ENCODE results near the gene USP22. TPM values are rescaled to one million over a fixed set of nuclear protein-coding genes. Genes with fewer than 3 reads are reported as not detected.

Gene USP22
- total and polyA plus RNA-seq, 2 experiments from 2014 or later = 68.9 to 296 TPM

- no peak for TF ChIP-seq EZH2 (IDR thresholded peaks at IDR 0.05; ENCODE audit: low read depth, unreplicated experiment)
Observed at GRCh38 chr17:20970329-20970728, 72.5 kb downstream of the USP22 start (continued).

GRCh38 chr17:20968913-20969616 lies 73.7 kb downstream of the USP22 start:
- Histone ChIP-seq H4K20me1 (replicated peaks; ENCODE audit: insufficient read depth) (no peaks in the 10 kb centered on the region), H3K4me3 (no peak overlapping the region), H3K27me3 (ENCODE audit: insufficient read depth) (no peaks in the 10 kb centered on the region), H3K4me1 (ENCODE audit: insufficient read depth) (peaks cover 9% of the 10 kb centered on the region; the same call in 1 of the 2 replicates), H2AFZ (no peak overlapping the region), H3K79me2 (replicated peaks; ENCODE audit: insufficient read depth) (no peaks in the 10 kb centered on the region), H3K36me3 (ENCODE audit: insufficient read depth) (no peaks in the 10 kb centered on the region; the same call in 1 of the 2 replicates), H3F3A (replicated peaks; ENCODE audit: low read depth) (no peaks in the 10 kb centered on the region), H3K27ac (ENCODE audit: low read depth) (no peak overlapping the region), H3K9me2 (ENCODE audit: insufficient read depth) (peaks cover 4% of the 10 kb centered on the region; the same call in 1 of the 2 replicates), H3K4me2 (no peak overlapping the region)
- H3K27ac Mint-ChIP-seq = no peak overlapping the region; the same call in 1 of the 2 replicates
- DNase-seq (ENCODE audit: low spot score) (no peak), ATAC-seq (no peak)
- no peaks in the 10 kb centered on the region for H3K9me3 Mint-ChIP-seq
- H3K4me3 Mint-ChIP-seq = no peak overlapping the region; the same call in 2 of the 3 replicates
- H3K4me1 Mint-ChIP-seq = peaks cover 22% of the 10 kb centered on the region
- H3K36me3 Mint-ChIP-seq (ENCODE audit: low read depth) = no peaks in the 10 kb centered on the region
- peaks cover 4% of the 10 kb centered on the region for H3K27me3 Mint-ChIP-seq (ENCODE audit: insufficient read depth, low read depth, poor library complexity)
- no peak for TF ChIP-seq ZNF114 (CRISPR knock-in tag; IDR thresholded peaks at IDR 0.05)
- TF ChIP-seq EZH2 (IDR thresholded peaks at IDR 0.05; ENCODE audit: low read depth, unreplicated experiment) = no peak

- Histone ChIP-seq H2AFZ (no peak overlapping the region), H4K20me1 (replicated peaks; ENCODE audit: insufficient read depth) (no peaks in the 10 kb centered on the region), H3F3A (replicated peaks; ENCODE audit: low read depth) (no peaks in the 10 kb centered on the region), H3K9me2 (ENCODE audit: insufficient read depth) (peaks cover 4% of the 10 kb centered on the region; the same call in 1 of the 2 replicates), H3K79me2 (replicated peaks; ENCODE audit: insufficient read depth) (no peaks in the 10 kb centered on the region), H3K36me3 (ENCODE audit: insufficient read depth) (no peaks in the 10 kb centered on the region; the same call in 1 of the 2 replicates), H3K27ac (ENCODE audit: low read depth) (no peak overlapping the region), H3K4me1 (ENCODE audit: insufficient read depth) (peaks cover 16% of the 10 kb centered on the region), H3K4me2 (no peak overlapping the region), H3K27me3 (ENCODE audit: insufficient read depth) (no peaks in the 10 kb centered on the region), H3K4me3 (no peak overlapping the region)
- Mint-ChIP-seq H3K4me3 (no peak overlapping the region), H3K9me3 (no peaks in the 10 kb centered on the region), H3K27me3 (ENCODE audit: insufficient read depth, low read depth, poor library complexity) (peaks cover 8% of the 10 kb centered on the region), H3K27ac (no peak overlapping the region), H3K36me3 (ENCODE audit: low read depth) (no peaks in the 10 kb centered on the region), H3K4me1 (peaks cover 32% of the 10 kb centered on the region)
- no peak for ATAC-seq
- TF ChIP-seq POLR2AphosphoS5 (IDR thresholded peaks at IDR 0.05; ENCODE audit: low read depth) = no peak
- TF ChIP-seq ZNF114 (CRISPR knock-in tag; IDR thresholded peaks at IDR 0.05) = no peak
- no peak for TF ChIP-seq ETS1 (IDR thresholded peaks at IDR 0.05)
- no peak for TF ChIP-seq REST (IDR thresholded peaks at IDR 0.05; ENCODE audit: unreplicated experiment)
- TF ChIP-seq EZH2 (IDR thresholded peaks at IDR 0.05; ENCODE audit: low read depth, unreplicated experiment) = no peak
- TF ChIP-seq CREB1 (CRISPR knock-in tag; IDR thresholded peaks at IDR 0.05; ENCODE audit: low read depth) = no peak
- TF ChIP-seq ZNF331 (CRISPR knock-in tag; IDR thresholded peaks at IDR 0.05; ENCODE audit: low read depth) = no peak
- TF ChIP-seq NANOG (IDR thresholded peaks at IDR 0.05; ENCODE audit: borderline replicate concordance) = no peak
- TF ChIP-seq EZH2phosphoT487 (IDR thresholded peaks at IDR 0.05; ENCODE audit: unreplicated experiment) = no peak
- no peak for DNase-seq (ENCODE audit: low spot score)
Observed at GRCh38 chr17:20967776-20968175, 75.0 kb downstream of the USP22 start.

Measured in GM23338 (cell line).